Activated CD8-positive, alpha-beta T cell treated with anti-CD3 and anti-CD28 coated beads for 36 hours (primary cell): ENCODE data around the gene PSMG3. TPM values are rescaled to one million over a fixed set of nuclear protein-coding genes. Genes with fewer than 3 reads are reported as not detected.

Experiments
- ATAC-seq: fragments of 200-7000 bp; cut with Tn5 transposase; one replicate; pipeline ENCODE4 v1.10.0; 2021; ENCODE audit warnings: mild to moderate bottlenecking, moderate library complexity
- CTCF ChIA-PET: fragments of 350-600 bp; sonication (Branson Sonifier 250); formaldehyde crosslinking; loops from one replicate; lab custom pipeline; 2021; ENCODE audit warnings: antibody characterized with exemption; lab: Charles Lee
- POLR2A ChIA-PET: fragments of 350-600 bp; sonication (Branson Sonifier 250); formaldehyde crosslinking; loops from one replicate; lab custom pipeline; 2021; ENCODE audit warnings: antibody characterized with exemption; lab: Charles Lee
- DNase-seq: peaks from one replicate; pipeline ENCODE4 v3.0.0-alpha.2; 2020
- H3K27ac Mint-ChIP-seq: one replicate; pipeline ENCODE4 v1.8.0; 2021; ENCODE audit warnings: mild to moderate bottlenecking, mixed read lengths
- H3K27me3 Mint-ChIP-seq: one replicate; pipeline ENCODE4 v1.8.0; 2021; ENCODE audit warnings: mixed read lengths
- H3K36me3 Mint-ChIP-seq: one replicate; pipeline ENCODE4 v1.8.0; 2021; ENCODE audit warnings: low read depth, mixed read lengths
- H3K4me1 Mint-ChIP-seq: one replicate; pipeline ENCODE4 v1.8.0; 2021; ENCODE audit warnings: low read depth, mixed read lengths
- H3K4me3 Mint-ChIP-seq: one replicate; pipeline ENCODE4 v1.8.0; 2021; ENCODE audit warnings: mild to moderate bottlenecking, moderate library complexity, mixed read lengths
- H3K9me3 Mint-ChIP-seq: one replicate; pipeline ENCODE4 v1.8.0; 2021; ENCODE audit warnings: mixed read lengths
- CTCF ChIP-seq: fragments of 200-600 bp; IDR thresholded peaks from one replicate; pipeline ENCODE4 v1.8.0; 2022; ENCODE audit warnings: antibody characterized with exemption, mild to moderate bottlenecking
- intact Hi-C: fragments of 100-400 bp; cut with micrococcal nuclease; formaldehyde crosslinking; loops from one replicate; pipeline ENCODE4 v1.10.0; 2022
- total RNA-seq, 2 experiments: library from RNA; stranded (reverse); gene quantifications; one replicate each; pipeline ENCODE4 v1.2.3, GENCODE V29; 2021

Gene PSMG3
- total RNA-seq, 2 experiments from 2014 or later: 38.9 to 41.5 TPM

- CTCF ChIA-PET: interaction anchor here (0.6 kb wide), 1 partner anchor 822 kb away, joined by 3 read pairs; no protein-coding TSS in a partner anchor
- no peaks in the 10 kb centered on the region for H3K4me1 Mint-ChIP-seq
Observed at GRCh38 chr7:1559626-1560590, 9.9 kb downstream of the PSMG3 start.

GRCh38 chr7:1558841-1559625, 10.8 kb downstream of the PSMG3 start:
- Mint-ChIP-seq H3K4me3 (no peak overlapping the region), H3K9me3 (no peaks in the 10 kb centered on the region), H3K27me3 (no peaks in the 10 kb centered on the region), H3K4me1 (no peaks in the 10 kb centered on the region), H3K27ac (no peak overlapping the region), H3K36me3 (no peaks in the 10 kb centered on the region)
- TF ChIP-seq CTCF: no peak
- DNase-seq (no peak), ATAC-seq (no peak)
- intact Hi-C loops: no loop called here
- CTCF ChIA-PET: interaction anchor here (0.6 kb wide), 1 partner anchor 823 kb away, joined by 3 read pairs; no protein-coding TSS in a partner anchor
- POLR2A ChIA-PET: no interaction called here

More at GRCh38 chr7:1559626-1560590, 9.9 kb downstream of the PSMG3 start:
- no peak for DNase-seq
- POLR2A ChIA-PET: interaction anchor here (0.7 to 1.2 kb wide), 3 partner anchors 10 to 54 kb away, joined by 3 to 4 read pairs (median 4); no protein-coding TSS in a partner anchor
- Mint-ChIP-seq H3K27me3 (no peaks in the 10 kb centered on the region), H3K27ac (no peak overlapping the region), H3K36me3 (no peaks in the 10 kb centered on the region), H3K9me3 (no peaks in the 10 kb centered on the region), H3K4me3 (no peak overlapping the region)
- intact Hi-C loops: no loop called here
- ATAC-seq: no peak
- TF ChIP-seq CTCF: no peak

- Mint-ChIP-seq H3K4me3 (no peak overlapping the region), H3K27ac (no peak overlapping the region), H3K36me3 (no peaks in the 10 kb centered on the region), H3K4me1 (no peaks in the 10 kb centered on the region), H3K27me3 (no peaks in the 10 kb centered on the region), H3K9me3 (no peaks in the 10 kb centered on the region)
- DNase-seq: peak; percentile 20
- no peak for TF ChIP-seq CTCF
- intact Hi-C loops: no loop called here
- no peak for ATAC-seq
- ChIA-PET CTCF (no interaction called here), POLR2A (interaction anchor here (0.6 kb wide), 1 partner anchor 84 kb away, joined by 3 read pairs; no protein-coding TSS in a partner anchor)
Observed at GRCh38 chr7:1558181-1558811, 11.5 kb downstream of the PSMG3 start.

GRCh38 chr7:1557771-1558170, 12.1 kb downstream of the PSMG3 start:
- CTCF ChIA-PET: no interaction called here
- ATAC-seq: no peak
- H3K4me3 Mint-ChIP-seq: no peak overlapping the region

More at GRCh38 chr7:1557771-1558170, 12.1 kb downstream of the PSMG3 start:
- POLR2A ChIA-PET: interaction anchor here (0.6 kb wide), 1 partner anchor 84 kb away, joined by 3 read pairs; no protein-coding TSS in a partner anchor
- intact Hi-C loops: no loop called here
- H3K27me3 Mint-ChIP-seq: no peaks in the 10 kb centered on the region
- no peaks in the 10 kb centered on the region for H3K36me3 Mint-ChIP-seq
- no peak overlapping the region for H3K27ac Mint-ChIP-seq
- no peaks in the 10 kb centered on the region for H3K4me1 Mint-ChIP-seq
- DNase-seq: no peak
- no peaks in the 10 kb centered on the region for H3K9me3 Mint-ChIP-seq
- TF ChIP-seq CTCF: no peak
